Sciatic nerve (tissue), 2 donors: ENCODE measurements around the gene CHST11. TPM values are rescaled to one million over a fixed set of nuclear protein-coding genes. Genes with fewer than 3 reads are reported as not detected.

Experiments used
- ATAC-seq: fragments of 200-7000 bp; cut with Tn5 transposase; one replicate; pipeline ENCODE4 v1.9.1; 2020; ENCODE audit warnings: mild to moderate bottlenecking, moderate library complexity
- DNase-seq: peaks from one replicate; pipeline ENCODE4 v3.0.0-alpha.2; 2020; ENCODE audit warnings: low spot score
- intact Hi-C: fragments of 100-400 bp; cut with DNase I; formaldehyde crosslinking; loops from one replicate; pipeline ENCODE4 v1.14.2; 2022
- total RNA-seq: library from RNA; stranded (reverse); fragmentation: NEBNext Ultra II Directional; extraction: Animal tissue kit (Norgen Biotek cat#: 25700); gene quantifications from one replicate; pipeline ENCODE4 v1.2.1, GENCODE V29; 2021
- donor health status: DM: no; HTN: no; CAD: no.
- donor health status: DM: no; HTN: no; CAD: no.

CHST11 gene
- total RNA-seq, 1 donor from 2014 or later: 19.2 TPM

- no peak for DNase-seq
- ATAC-seq: no peak
- intact Hi-C loops: no loop called here
These were observed 228.6 kb downstream of the CHST11 start for GRCh38 chr12:104685366-104685765.

- DNase-seq (no peak), ATAC-seq (no peak)
- intact Hi-C loops: no loop called here
These were observed 229.4 kb downstream of the CHST11 start for GRCh38 chr12:104686196-104686595.

- DNase-seq (no peak), ATAC-seq (no peak)
- intact Hi-C loops: no loop called here
These were observed 231.2 kb downstream of the CHST11 start for GRCh38 chr12:104687823-104688573.

- intact Hi-C loops: no loop called here
- no peak for ATAC-seq
- no peak for DNase-seq
These were observed 232.9 kb downstream of the CHST11 start for GRCh38 chr12:104689635-104690034.

- intact Hi-C loops: no loop called here
- DNase-seq: no peak
- ATAC-seq: no peak
These were observed 235.2 kb downstream of the CHST11 start for GRCh38 chr12:104691721-104692556.

- ATAC-seq: no peak
- no peak for DNase-seq
- intact Hi-C loops: no loop called here
These were observed 235.9 kb downstream of the CHST11 start for GRCh38 chr12:104692557-104693218.

- no peak for DNase-seq
- ATAC-seq: no peak
- intact Hi-C loops: no loop called here
These were observed 236.7 kb downstream of the CHST11 start for GRCh38 chr12:104693493-104693892.

- intact Hi-C loops: no loop called here
- ATAC-seq: no peak
- no peak for DNase-seq
These were observed 237.4 kb downstream of the CHST11 start for GRCh38 chr12:104694161-104694560.

GRCh38 chr12:104694711-104695110 lies 238.0 kb downstream of the CHST11 start:
- ATAC-seq: peak; percentile 67
- intact Hi-C loops: loop anchor here (5.0 kb wide), 1 partner anchor 1878 kb away; no protein-coding TSS in a partner anchor
- no peak for DNase-seq

GRCh38 chr12:104695453-104696148 lies 238.9 kb downstream of the CHST11 start:
- peak; percentile 76 for ATAC-seq

GRCh38 chr12:104697186-104697585 lies 240.4 kb downstream of the CHST11 start:
- no peak for ATAC-seq
- no peak for DNase-seq
- intact Hi-C loops: loop anchor here (5.0 kb wide), 1 partner anchor 1875 kb away; no protein-coding TSS in a partner anchor

More at GRCh38 chr12:104695453-104696148, 238.9 kb downstream of the CHST11 start:
- intact Hi-C loops: loop anchor here (5.0 kb wide), 1 partner anchor 1877 kb away; no protein-coding TSS in a partner anchor
- DNase-seq: no peak

- DNase-seq (no peak), ATAC-seq (no peak)
- intact Hi-C loops: loop anchor here (5.0 kb wide), 1 partner anchor 1873 kb away; no protein-coding TSS in a partner anchor
These were observed 242.1 kb downstream of the CHST11 start for GRCh38 chr12:104698871-104699270.

GRCh38 chr12:104699489-104700190 lies 242.9 kb downstream of the CHST11 start:
- intact Hi-C loops: loop anchor here (5.0 kb wide), 1 partner anchor 1873 kb away; no protein-coding TSS in a partner anchor
- DNase-seq (peak; percentile 28), ATAC-seq (no peak)

GRCh38 chr12:104700324-104700723 lies 243.6 kb downstream of the CHST11 start:
- intact Hi-C loops: no loop called here
- DNase-seq (no peak), ATAC-seq (no peak)

GRCh38 chr12:104701301-104701700 lies 244.6 kb downstream of the CHST11 start:
- DNase-seq (no peak), ATAC-seq (no peak)
- intact Hi-C loops: no loop called here

GRCh38 chr12:104701756-104702155 lies 245.0 kb downstream of the CHST11 start:
- intact Hi-C loops: no loop called here
- ATAC-seq: no peak
- DNase-seq: no peak

GRCh38 chr12:104702565-104703139 lies 245.9 kb downstream of the CHST11 start:
- intact Hi-C loops: no loop called here
- ATAC-seq: peak; percentile 95
- DNase-seq: peak; percentile 83

- no peak for DNase-seq
- no peak for ATAC-seq
- intact Hi-C loops: no loop called here
These were observed 246.6 kb downstream of the CHST11 start for GRCh38 chr12:104703372-104703771.
